Middle frontal gyrus (tissue), 1 donor: ENCODE measurements around the gene CCNC.

Source experiments
- DNase-seq: peaks from one replicate; pipeline ENCODE4 v3.0.0-alpha.2; 2015; ENCODE audit warnings: low spot score; ENCODE audit errors: extremely low spot score

Gene CCNC, protein sequence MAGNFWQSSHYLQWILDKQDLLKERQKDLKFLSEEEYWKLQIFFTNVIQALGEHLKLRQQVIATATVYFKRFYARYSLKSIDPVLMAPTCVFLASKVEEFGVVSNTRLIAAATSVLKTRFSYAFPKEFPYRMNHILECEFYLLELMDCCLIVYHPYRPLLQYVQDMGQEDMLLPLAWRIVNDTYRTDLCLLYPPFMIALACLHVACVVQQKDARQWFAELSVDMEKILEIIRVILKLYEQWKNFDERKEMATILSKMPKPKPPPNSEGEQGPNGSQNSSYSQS

DNA sequence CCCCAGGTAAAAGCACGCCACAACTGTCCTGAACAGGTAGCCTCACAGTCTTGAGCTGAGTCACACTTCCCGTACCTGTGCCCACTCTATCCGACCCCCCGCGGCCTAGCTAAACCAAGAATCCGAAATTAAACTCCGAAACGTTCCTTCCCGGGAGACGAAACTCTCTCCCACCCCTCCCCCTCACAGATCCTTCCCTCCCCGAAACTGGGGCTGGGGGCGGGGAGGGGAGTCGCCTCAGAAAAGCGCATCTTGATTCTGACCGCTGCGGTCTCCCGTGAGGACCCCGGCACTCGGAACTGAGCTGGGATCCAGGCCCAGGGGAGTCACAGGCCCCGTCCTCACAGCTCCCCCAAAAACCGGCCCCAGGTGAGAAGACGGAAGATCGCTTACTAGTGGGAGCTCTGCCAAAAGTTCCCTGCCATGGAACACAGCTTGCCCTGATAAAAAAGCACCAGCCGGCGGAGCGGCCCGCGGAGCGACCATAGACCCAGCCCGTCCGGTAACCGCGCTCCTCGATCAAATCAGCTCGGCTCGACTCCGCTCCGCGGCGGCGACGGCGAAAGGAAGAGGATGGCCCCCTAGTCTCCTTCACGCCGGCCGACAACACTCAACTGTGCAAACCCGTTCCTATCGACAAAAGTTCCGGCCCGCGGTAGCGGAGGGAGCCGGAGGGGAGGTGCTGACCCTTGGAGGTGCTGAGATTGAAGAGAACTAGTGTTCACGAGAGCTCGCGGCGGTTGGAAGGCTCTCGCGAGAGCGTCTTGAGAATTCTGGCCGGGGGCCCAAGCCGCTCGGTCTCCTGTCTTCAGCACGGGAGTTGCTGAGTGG lies at the start of gene CCNC:
Gene CCNC (minus strand): TSS at position 558 of the 831 bp plus-strand sequence. CDS start 133 bp downstream, at position 425.
- DNase-seq: peak; percentile 83

DNA sequence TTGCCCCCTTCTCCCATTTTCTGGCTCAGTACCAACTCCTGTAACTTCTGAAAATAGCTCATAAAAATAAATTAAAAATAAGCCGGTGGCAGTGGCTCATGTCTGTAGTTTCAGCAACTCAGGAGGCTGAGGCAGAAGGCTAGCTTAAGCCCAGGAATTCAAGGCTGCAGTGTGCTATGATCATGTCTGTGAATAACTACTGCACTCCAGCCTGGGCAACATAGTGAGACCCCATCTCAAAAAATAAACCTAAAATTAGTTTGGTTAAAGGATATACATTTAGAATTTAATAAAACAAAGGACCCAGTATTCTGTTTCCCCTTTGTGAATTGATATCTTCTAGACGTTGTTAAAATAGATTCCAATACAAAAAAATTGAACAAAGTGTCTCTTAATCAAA lies 48.7 kb upstream of the CCNC start:
- DNase-seq: no peak

DNA sequence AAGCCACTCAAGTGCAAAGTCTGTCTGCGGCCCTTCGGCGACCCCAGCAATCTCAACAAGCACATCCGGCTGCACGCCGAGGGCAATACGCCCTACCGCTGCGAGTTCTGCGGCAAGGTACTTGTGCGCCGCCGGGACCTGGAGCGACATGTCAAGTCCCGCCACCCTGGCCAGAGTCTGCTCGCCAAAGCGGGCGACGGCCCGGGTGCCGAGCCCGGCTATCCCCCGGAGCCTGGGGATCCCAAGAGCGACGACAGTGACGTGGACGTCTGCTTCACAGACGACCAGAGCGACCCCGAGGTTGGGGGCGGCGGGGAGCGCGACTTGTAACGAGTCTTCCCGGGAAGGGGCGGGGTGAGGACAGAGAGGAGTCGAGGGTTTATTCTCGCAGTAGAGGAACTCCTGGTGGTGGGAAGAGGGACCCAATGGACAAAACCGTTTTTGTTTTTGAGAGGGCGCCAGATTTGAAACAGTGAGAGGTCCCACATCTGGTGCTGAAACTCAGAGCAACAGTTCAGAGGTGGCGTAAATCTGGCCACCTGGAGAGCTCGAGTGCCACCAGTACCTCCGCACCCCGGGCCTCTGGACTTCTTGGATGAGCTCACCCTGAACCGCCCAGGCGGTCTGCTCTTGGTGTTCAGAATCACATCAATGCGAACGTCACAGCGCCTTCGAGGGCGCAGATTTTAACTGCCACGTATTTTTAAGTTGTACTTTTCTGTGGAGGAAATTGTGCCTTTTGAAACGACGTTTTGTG lies 46.1 kb upstream of the CCNC start:
- no peak for DNase-seq

DNA sequence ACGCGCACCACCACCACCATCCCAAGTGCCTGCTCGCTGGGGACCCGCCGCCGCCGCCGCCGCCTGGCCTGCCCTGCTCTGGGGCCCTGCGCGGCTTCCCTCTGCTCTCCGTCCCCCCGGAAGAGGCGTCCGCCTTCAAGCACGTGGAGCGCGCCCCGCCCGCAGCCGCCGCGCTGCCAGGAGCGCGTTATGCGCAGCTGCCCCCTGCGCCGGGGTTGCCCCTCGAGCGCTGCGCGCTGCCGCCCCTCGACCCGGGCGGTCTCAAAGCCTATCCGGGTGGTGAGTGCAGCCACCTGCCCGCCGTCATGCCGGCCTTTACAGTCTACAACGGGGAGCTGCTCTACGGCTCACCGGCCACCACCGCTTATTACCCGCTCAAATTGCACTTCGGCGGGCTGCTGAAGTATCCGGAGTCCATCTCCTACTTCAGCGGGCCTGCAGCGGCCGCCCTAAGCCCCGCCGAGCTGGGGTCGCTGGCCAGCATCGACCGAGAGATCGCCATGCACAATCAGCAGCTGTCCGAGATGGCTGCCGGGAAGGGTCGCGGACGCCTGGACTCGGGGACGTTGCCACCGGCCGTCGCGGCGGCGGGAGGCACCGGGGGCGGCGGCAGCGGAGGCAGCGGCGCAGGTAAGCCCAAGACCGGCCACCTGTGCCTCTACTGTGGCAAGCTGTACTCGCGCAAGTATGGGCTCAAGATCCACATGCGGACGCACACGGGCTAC lies 45.4 kb upstream of the CCNC start:
- DNase-seq: no peak

DNA sequence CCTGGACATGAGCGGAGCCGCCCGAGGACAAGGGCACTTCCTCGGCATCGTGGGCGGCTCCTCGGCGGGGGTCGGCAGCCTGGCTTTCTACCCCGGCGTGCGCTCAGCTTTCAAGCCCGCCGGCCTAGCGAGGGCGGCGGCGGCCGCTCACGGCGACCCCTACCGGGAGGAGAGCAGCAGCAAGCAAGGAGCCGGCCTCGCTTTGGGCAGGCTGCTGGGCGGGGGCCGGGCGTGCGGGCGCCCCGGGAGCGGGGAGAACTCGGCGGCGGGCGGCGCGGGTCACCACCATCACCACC lies 44.9 kb upstream of the CCNC start:
- DNase-seq: no peak

DNA sequence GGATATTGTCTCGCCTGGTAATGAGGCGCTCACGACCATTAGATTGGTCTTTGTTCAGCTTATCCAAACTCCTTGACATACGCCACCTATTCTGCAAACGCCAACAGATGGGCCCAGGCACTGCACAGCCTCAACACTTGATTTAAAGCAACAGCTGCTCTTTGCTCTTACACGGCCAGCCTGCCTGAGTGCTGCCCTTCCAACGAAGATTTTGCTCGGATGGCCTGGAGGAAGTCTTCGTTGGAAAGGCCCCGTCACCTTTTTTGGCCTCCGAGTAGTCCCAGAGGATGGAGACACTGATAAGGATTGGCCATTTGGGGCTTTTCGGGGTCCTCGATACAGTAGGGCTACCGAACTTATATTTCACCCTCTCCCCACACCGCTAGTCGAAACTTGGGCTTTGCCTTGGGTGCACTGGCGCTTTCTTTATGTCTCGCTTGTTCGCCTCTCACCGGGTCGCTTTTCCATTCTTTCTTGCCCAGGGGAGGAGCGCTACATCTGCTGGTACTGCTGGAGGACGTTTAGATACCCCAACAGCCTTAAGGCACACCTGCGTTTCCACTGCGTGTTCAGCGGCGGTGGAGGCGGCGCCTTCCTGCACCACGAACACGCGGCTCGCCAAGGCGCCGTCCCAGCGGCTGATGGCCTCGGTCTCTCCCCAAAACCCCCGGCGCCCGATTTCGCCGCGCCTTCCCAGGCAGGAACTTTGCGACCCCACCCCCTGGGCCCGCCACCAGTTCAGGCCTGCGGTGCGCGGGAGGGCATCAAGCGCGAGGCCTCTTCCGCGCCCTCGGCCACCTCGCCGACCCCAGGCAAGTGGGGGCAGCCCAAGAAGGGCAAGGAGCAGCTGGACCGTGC lies 44.3 kb upstream of the CCNC start:
- DNase-seq: no peak

DNA sequence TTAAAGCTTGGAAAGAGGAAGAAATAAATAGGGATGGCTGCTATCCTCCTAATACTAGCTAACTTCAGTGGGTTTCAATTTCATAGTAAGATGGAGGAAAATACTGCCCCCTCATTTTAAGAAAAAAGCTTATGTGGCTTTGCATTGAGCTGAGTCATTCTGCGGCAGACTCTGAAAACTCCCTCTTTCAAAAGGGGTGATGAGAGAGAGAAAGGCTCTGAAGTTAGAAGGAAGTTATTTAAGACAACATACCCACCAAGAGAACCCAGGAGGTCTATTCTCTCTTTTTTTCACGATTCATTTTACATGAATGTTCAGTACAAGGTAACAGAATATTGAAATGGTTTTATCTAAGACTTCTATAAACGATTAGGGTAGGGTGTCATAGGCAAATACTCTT lies 42.7 kb upstream of the CCNC start:
- no peak for DNase-seq

DNA sequence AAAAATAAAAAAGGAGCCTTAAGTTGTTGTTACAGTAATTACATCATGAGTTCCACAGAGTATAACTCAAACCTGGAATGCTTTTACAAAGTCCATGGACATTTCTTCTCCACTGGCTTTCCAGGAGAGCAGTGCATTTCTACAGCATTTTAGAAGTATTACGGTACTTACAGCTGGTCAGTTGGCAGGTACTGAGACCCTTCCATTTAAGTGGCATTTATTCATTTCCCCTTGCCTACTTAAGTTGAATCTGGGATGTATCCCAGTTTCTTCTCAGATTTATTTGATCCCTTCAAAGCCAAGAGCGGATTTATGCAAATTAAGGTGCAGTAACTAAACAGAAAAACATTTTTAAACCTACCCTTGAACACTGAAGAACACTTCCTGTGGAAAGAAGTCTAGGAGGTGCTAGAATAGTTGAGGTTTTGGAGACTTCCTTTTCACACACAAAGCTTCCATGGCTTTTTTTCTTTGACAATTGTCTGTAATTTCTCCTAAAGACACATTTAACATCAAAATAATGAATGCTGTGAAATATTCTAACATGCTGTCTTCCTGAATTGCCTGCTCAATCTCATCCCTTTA lies 41.5 kb upstream of the CCNC start:
- no peak for DNase-seq

DNA sequence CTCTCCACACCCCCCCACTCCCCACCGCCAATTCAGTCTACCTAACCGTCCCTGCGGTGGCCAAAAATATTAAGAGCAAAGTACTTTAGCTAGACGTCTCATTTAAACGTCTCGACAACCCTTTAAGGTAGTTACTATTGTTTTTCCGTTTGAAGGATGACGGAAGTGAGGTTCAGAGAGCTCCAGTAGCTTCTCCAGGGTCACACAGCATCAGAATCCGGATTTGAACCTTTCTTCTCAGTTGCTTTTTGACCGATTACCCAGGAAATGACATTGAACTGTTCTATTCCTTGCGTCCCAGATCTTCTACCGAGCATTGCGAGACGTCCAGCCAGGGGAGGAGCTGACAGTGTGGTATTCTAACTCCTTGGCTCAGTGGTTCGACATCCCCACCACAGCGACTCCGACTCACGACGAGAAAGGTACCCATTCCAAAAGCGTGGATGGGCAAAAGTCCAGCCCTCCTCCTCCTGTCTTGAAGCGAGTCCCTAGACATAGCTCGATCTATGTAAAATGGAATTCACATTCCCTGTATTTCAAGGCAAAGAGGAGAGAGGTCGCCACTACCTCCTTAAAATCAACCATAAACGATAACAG lies 40.5 kb upstream of the CCNC start:
- no peak for DNase-seq

DNA sequence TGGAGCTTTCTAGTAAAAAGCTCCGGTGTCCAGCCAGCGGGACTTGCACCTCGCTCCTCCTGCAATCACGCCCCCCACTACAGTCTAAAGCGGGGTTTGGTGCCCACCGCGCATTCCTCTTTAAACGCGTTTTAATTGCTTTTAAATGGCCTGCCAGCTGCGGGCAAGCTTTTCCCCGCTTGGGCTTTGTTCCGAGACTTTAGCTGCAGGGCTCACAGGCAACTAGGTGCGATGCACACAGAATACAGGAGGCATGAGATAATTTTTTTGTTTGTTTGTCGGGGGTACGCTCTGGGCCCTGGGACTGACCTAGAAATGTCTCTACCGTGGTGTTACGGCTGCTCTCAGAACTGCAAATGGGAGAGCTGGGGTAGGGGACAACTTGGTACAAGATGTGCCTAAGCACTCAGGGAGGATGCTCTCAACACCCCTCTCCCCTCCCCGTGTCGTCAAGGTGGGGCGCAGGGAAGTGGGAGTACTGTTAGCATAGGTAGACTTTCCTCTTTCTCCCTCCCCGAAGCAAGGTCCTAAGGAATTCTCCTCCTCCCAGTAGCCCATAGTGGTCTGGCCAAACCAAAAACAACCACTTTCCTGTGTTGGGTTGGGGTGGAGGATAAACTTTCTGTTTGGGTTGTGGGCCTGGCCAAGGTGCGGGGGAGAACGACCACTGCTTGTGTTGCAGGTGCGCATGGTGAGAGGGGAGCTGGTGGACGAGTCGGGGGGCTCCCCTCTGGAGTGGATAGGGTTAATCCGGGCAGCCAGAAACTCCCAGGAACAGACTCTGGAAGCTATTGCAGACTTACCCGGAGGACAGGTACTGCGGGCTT lies 39.8 kb upstream of the CCNC start:
- no peak for DNase-seq

DNA sequence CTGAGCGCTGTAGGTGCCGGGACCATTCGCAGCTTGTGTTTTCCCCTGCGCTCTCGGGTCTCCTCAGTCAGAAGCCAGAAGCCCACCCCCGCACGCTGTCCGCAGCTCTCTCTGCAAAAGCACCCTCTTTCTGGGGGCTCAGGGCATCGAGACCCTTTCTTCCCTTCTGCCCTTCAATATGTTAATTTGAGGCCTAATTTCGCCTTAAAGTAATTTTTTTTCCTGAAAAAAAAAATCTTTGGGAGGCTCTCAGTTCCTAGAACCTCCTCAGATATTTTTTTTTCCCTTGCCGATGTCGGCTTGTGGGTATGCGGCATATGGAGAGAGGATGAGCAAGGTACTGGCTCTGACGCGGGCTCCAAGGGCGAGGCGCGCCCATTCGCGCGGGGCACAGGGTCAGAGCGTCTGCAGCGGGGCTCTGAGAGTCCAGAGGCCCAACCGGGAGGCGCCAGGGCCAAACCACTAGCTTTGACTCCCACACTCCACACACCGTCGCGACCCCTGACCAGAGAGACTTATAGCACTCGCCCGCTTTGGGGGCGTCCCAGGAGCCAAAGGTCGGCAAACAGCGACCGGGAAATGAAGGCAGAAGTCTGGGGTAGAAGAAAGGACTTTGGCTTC lies 39.1 kb upstream of the CCNC start:
- DNase-seq: no peak

DNA sequence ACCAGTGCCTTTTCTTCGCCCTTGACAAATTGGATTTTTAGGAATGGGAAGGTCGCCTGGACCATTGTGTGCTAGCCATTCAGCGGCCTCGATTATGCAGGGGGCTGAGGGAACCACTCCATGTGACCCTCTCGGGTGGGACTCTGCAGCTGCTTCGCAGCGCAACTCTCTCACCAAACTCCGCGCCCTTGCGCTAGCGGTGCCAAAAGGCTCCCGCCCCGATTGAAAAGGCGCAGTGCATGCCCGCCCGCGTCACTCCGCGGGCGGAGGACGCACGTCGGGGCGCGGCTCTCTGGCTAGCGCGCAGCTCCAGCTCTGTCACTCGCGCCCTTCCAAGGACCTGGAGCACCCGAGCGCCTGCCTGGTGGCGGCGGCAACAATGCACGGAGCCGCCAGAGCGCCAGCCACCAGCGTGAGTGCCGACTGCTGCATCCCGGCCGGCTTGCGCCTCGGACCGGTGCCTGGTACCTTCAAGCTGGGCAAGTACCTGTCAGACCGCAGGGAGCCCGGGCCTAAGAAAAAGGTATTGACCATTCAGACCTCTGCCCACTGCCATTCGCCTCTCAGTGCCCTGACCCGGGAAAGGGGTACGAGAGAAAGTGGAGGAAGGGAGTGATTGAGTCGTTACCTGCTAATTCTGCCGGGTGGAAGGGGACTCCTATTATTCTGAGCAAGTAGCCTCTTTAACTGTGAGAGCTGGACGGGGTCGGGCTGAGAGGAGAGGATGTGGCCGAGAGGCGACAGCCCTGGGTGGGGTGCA lies 38.4 kb upstream of the CCNC start, which contains the start of gene PRDM13:
Gene PRDM13 (plus strand): TSS at position 178 of the 760 bp plus-strand sequence. CDS start 202 bp downstream, at position 380.
- no peak for DNase-seq

DNA sequence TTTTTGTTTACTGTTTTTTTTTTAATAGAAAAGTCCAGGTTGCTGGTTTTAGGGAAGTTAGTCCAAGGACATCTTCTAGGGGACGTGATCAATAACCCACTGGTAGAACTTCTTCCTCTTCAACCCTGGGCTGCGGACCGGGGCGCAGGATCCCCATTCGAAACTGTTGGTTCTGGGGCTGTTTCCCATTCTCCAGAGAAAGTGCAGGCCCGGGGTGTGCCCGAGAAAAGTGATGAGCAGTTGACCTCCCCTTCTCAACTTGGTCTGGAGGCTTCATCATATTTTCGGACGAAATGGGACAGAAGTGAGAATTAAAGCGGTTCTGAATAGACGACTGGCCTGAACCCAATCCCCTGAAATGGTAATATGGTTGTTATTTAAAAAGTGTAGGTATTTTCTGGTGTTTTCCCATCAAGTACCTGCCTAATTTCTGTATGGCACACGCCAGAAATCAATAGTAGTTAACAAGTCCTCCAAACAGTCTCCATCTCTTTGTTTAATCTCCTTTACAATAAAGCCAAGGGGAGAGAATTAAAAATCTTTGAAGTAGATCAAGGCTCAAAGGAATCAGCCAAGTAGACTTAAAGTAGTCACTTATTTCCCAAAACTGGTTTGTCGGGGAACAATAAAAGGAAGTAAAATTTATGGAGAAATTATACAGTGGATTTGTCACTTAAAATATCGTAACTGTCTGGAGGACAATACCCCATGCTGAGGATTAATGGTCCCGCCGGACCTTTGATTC lies 37.6 kb upstream of the CCNC start:
- DNase-seq: no peak

DNA sequence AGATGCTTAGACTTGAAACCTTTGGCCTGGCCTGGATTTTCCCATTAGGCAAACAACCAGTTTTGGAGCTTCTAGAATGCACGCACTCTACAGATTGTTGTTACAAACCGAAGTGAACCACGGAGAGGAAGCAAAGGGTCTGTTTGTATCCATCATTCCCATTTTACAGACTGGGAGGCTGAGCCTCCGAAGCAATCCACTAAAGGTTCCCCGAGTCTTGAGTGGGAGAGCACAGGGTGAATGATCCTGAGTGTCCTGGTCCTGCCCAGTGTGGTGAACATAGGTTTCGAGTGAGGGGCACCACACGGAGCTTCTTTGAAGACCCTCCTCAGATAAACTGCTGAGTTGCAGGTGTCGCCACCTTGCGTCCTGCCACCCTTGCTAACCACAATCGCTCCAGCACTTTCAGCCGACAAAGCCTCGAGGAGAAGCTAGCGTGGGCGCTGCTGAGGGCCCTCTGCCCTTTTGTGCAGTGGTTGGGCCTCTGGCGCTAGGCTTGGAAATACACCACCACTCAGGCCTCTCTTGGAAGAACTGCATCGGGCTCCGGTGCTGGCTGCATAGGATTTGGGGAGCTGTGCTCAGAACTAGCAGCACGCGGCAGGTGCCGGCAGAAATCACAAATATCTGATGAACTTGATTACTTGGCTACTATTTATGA lies 36.7 kb upstream of the CCNC start:
- no peak for DNase-seq

DNA sequence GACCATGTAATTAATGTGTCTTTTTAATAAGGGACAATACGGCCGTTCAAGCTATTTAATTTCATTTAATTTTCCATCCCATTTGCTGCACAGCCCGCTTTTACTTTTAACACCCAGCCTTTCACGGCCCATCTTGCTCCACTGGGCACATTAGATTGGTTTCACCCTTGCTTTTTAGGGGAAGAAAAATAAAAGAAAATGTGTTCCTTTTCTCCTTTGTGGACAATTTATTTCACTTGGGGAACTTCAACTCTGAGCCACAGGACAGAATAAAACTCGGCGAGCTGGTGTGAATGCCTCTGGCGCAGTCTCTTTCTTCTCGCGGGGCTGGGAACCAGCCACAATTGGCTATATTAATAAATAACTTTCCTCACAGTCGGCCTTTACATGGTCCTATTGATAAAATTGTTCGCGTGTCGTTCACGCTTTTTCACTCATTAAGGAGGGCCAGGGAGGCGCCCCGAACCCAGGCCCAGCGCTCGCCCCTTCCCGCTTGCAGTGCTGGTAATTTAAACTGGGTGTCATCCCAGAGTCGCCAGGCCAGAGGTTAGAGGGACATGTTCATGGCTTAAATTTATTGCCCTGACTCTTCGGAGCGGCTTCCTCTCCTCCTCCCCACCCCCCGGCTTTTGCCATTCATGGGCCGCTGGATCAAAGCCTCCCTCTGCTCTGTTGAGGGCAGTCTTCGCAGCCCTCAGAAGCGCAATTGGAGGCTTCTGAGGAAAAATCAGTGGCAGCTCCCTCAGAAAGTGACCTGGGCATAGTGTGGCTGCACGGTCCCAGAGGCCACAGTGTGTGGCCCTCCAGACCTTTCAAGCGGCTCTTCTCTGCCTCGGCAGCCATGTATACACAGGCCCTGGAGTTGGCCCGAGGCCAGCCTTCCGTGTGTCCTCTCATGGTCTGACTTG lies 36.0 kb upstream of the CCNC start:
- DNase-seq: no peak
